Endothelial cell of umbilical vein (primary cell): Measurements from ENCODE around the gene SLC25A33. TPM values are rescaled to one million over a fixed set of nuclear protein-coding genes. Genes with fewer than 3 reads are reported as not detected.

Source experiments
- Bru-seq: library from RNA; stranded (reverse); fragments of 400-500 nt; gene quantifications from one replicate; lab custom pipeline; 2021; lab: Mats Ljungman, UMichigan
- BruChase-seq, 2 experiments: library from RNA; stranded (reverse); fragments of 400-500 nt; gene quantifications; one replicate each; lab custom pipeline; 2021; lab: Mats Ljungman, UMichigan
- BruUV-seq: library from RNA; stranded (reverse); fragments of 400-500 nt; replicated peaks from 2 replicates; lab custom pipeline; 2021; lab: Mats Ljungman, UMichigan
- CTCF ChIA-PET: fragments of 300-600, 350-600 bp; sonication (Branson Sonifier 250); formaldehyde crosslinking; loops from one replicate; lab custom pipeline; 2021; ENCODE audit warnings: antibody characterized with exemption, inconsistent platforms; lab: Charles Lee
- POLR2A ChIA-PET: fragments of 300-600, 350-600 bp; sonication (Branson Sonifier 250); formaldehyde crosslinking; loops from one replicate; lab custom pipeline; 2021; ENCODE audit warnings: antibody characterized with exemption, inconsistent platforms; lab: Charles Lee
- DNase-seq: peaks from one replicate; pipeline ENCODE4 v3.0.0-alpha.2; 2011; ENCODE audit warnings: low read depth, low spot score
- FAIRE-seq: peaks from 2 replicates; lab custom pipeline; 2011; peaks lifted over from hg19 to GRCh38; lab: Jason Lieb, UNC
- H2AFZ ChIP-seq: 2 replicates; pipeline ENCODE4 v1.6.0; 2012; ENCODE audit warnings: low read depth, low read length, control low read depth, inconsistent platforms
- H3K27ac ChIP-seq: 2 replicates; pipeline ENCODE4 v1.5.1; 2011; ENCODE audit warnings: low read depth, mild to moderate bottlenecking, control low read depth, low read length, moderate library complexity; ENCODE audit not compliant: insufficient read depth
- H3K27me3 ChIP-seq, 2 experiments: 2 replicates each; pipeline versions ENCODE4 v1.6.0 to v1.6.1; 2011; ENCODE audit warnings: low read length in 2 of 2, mixed read lengths in 1 of 2; ENCODE audit not compliant: control insufficient read depth in 2 of 2, insufficient read depth in 2 of 2
- H3K36me3 ChIP-seq, 2 experiments: 2 replicates in 1 of 2; 3 replicates in 1 of 2; pipeline ENCODE4 v1.5.1; 2011; ENCODE audit warnings: low read length in 2 of 2, mild to moderate bottlenecking in 1 of 2, moderate library complexity in 1 of 2; ENCODE audit not compliant: control insufficient read depth in 2 of 2, insufficient read depth in 2 of 2; ENCODE audit errors: extremely low read depth in 1 of 2
- H3K4me1 ChIP-seq: 3 replicates; pipeline ENCODE4 v1.5.1; 2011; ENCODE audit warnings: mild to moderate bottlenecking, low read length; ENCODE audit not compliant: control insufficient read depth, insufficient read depth; ENCODE audit errors: extremely low read depth
- H3K4me2 ChIP-seq: 2 replicates; pipeline ENCODE4 v1.6.1; 2011; ENCODE audit warnings: low read length, control low read depth, mixed read lengths; ENCODE audit not compliant: insufficient read depth
- H3K4me3 ChIP-seq, 3 experiments: fragments of 200-600 bp in 1 of 3; sonication (generic), shearing (Covaris generic) in 1 of 3; replicated peaks in 1 of 3; 2 replicates each; pipeline ENCODE4 v1.5.1; 2011 to 2016; ENCODE audit warnings: control low read depth in 3 of 3, low read length in 3 of 3, mild to moderate bottlenecking in 2 of 3, inconsistent platforms in 1 of 3, low read depth in 1 of 3, moderate library complexity in 1 of 3; ENCODE audit not compliant: insufficient read depth in 1 of 3
- H3K79me2 ChIP-seq: 2 replicates; pipeline ENCODE4 v1.6.0; 2012; ENCODE audit warnings: low read length, inconsistent platforms; ENCODE audit not compliant: control insufficient read depth, insufficient read depth
- H3K9ac ChIP-seq: replicated peaks from 2 replicates; pipeline ENCODE3; 2011; ENCODE audit warnings: low read length, control low read depth; ENCODE audit not compliant: insufficient read depth; ENCODE audit errors: extremely low read depth
- H3K9me1 ChIP-seq: replicated peaks from 3 replicates; pipeline ENCODE4 v1.6.0; 2011; ENCODE audit warnings: mild to moderate bottlenecking, low read length; ENCODE audit not compliant: control insufficient read depth, insufficient read depth; ENCODE audit errors: extremely low read depth
- H3K9me3 ChIP-seq: replicated peaks from 2 replicates; pipeline ENCODE4 v1.5.1; 2012; ENCODE audit warnings: low read length, inconsistent platforms; ENCODE audit not compliant: control insufficient read depth, insufficient read depth
- H4K20me1 ChIP-seq: replicated peaks from 2 replicates; pipeline ENCODE3; 2011; ENCODE audit warnings: mild to moderate bottlenecking, low read length; ENCODE audit not compliant: control insufficient read depth, insufficient read depth; ENCODE audit errors: extremely low read depth
- FOS ChIP-seq: IDR thresholded peaks from 2 replicates; pipeline ENCODE4 v1.6.1; 2011; ENCODE audit warnings: mild to moderate bottlenecking, low read length, moderate library complexity, borderline replicate concordance; ENCODE audit not compliant: insufficient read depth
- GATA2 ChIP-seq: IDR thresholded peaks from 2 replicates; pipeline ENCODE4 v1.7.0; 2011; ENCODE audit warnings: low read depth, mild to moderate bottlenecking, moderate library complexity, mixed read lengths, low read length; ENCODE audit not compliant: insufficient read length, insufficient read depth
- JUN ChIP-seq: IDR thresholded peaks from 2 replicates; pipeline ENCODE4 v1.6.1; 2011; ENCODE audit warnings: borderline replicate concordance, low read depth; ENCODE audit not compliant: insufficient read length, insufficient read depth
- MYC ChIP-seq: IDR thresholded peaks from one replicate; pipeline ENCODE4 v1.6.1; 2011; ENCODE audit warnings: mild to moderate bottlenecking, low read depth, low read length
- POLR2A ChIP-seq: IDR thresholded peaks from 2 replicates; pipeline ENCODE4 v1.6.1; 2012; ENCODE audit warnings: low read depth, mild to moderate bottlenecking, control low read depth, low read length
- POLR2AphosphoS5 ChIP-seq: IDR thresholded peaks from 2 replicates; pipeline ENCODE4 v1.6.1; 2012; ENCODE audit warnings: low read depth, mild to moderate bottlenecking, control low read depth, low read length, moderate library complexity; ENCODE audit not compliant: insufficient read depth
- dilution Hi-C: fragments of 300-500 bp; cut with MboI; formaldehyde crosslinking; loops from one replicate; pipeline ENCODE4 v1.15.0; 2019; ENCODE audit warnings: low sequenced_read_pairs; ENCODE audit not compliant: extremely low pct_ligation_motif_present
- intact Hi-C: fragments of 100-400 bp; cut with micrococcal nuclease; formaldehyde crosslinking; loops from one replicate; pipeline ENCODE4 v1.10.0; 2022
- long read RNA-seq: library from polyadenylated mRNA; stranded (forward); transcript quantifications from one replicate; pipeline ENCODE4 v2.0.0, GENCODE V29; 2021
- polyA minus RNA-seq, 3 experiments: library from RNA; depleted of rRNA, polyadenylated mRNA; stranded (reverse); fragments of >200 nt; gene quantifications; 1 replicate in 1 of 3; 2 replicates in 2 of 3; pipeline ENCODE4 v1.2.3, GENCODE V29; 2011
- polyA plus RNA-seq, 4 experiments: library from polyadenylated mRNA; depleted of rRNA in 3 of 4; stranded (reverse) in 3 of 4; unstranded in 1 of 4; fragments of >200 nt; gene quantifications; 2 replicates each; pipeline versions ENCODE4 v1.2.1 to v1.2.3, GENCODE V29; 2011 to 2012; ENCODE audit warnings: missing spikeins in 1 of 4
- total RNA-seq: library from RNA; stranded (reverse); gene quantifications from 2 replicates; pipeline ENCODE4 v1.2.3, GENCODE V29; 2021
- TF ChIP-seq, protein P1 (sequence below), 2 donors: IDR thresholded peaks; 1 replicate in 1 of 2; 2 replicates in 1 of 2; pipeline ENCODE4 v1.5.1; 2011; ENCODE audit warnings: low read length in 2 of 2, mild to moderate bottlenecking in 2 of 2, moderate library complexity in 2 of 2, control low read depth in 1 of 2, inconsistent platforms in 1 of 2, low read depth in 1 of 2; ENCODE audit not compliant: insufficient read depth in 1 of 2; ENCODE audit errors: extremely low read depth in 1 of 2
- TF ChIP-seq, protein P2 (sequence below): IDR thresholded peaks from 2 replicates; pipeline ENCODE4 v1.6.1; 2011; ENCODE audit not compliant: insufficient read depth, insufficient read length

The SLC25A33 gene, protein sequence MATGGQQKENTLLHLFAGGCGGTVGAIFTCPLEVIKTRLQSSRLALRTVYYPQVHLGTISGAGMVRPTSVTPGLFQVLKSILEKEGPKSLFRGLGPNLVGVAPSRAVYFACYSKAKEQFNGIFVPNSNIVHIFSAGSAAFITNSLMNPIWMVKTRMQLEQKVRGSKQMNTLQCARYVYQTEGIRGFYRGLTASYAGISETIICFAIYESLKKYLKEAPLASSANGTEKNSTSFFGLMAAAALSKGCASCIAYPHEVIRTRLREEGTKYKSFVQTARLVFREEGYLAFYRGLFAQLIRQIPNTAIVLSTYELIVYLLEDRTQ
- total RNA-seq (6.4 and 6.6 TPM in 2 replicates), polyA plus RNA-seq (3.1 and 3.8 TPM in 2 replicates), polyA minus RNA-seq (2.2 and 2.8 TPM in 2 replicates), Bru-seq, nascent RNA (percentile 68 among the genes with signal in this experiment), BruChase-seq, experiment 1, labeled RNA remaining after a 6-hour chase (percentile 63 among the genes with signal in this experiment), BruChase-seq, experiment 2, labeled RNA remaining after a 2-hour chase (percentile 61 among the genes with signal in this experiment)
- 3.6 and 4.1 TPM in 2 replicates for polyA plus RNA-seq (2011; cell fraction: cytosol; rRNA removed)
- 2.0 and 2.7 TPM in 2 replicates for polyA plus RNA-seq (2011; cell fraction: nucleus; rRNA removed)
- polyA plus RNA-seq (2012): 4.0 and 4.8 TPM in 2 replicates
- 4.5 TPM for polyA minus RNA-seq (2011; cell fraction: cytosol; rRNA and poly(A)+ RNA removed)
- polyA minus RNA-seq (2011; cell fraction: nucleus; rRNA and poly(A)+ RNA removed): 1.8 and 2.2 TPM in 2 replicates
- long read RNA-seq, transcript SLC25A33-201 (7 exons, 3,854 nt): major isoform, 18 of 23 reads
- long read RNA-seq, partial matches to known transcripts: 3 of 23 reads
- long read RNA-seq, other reads (novel, unspliced or antisense): 2 of 23 reads

DNA sequence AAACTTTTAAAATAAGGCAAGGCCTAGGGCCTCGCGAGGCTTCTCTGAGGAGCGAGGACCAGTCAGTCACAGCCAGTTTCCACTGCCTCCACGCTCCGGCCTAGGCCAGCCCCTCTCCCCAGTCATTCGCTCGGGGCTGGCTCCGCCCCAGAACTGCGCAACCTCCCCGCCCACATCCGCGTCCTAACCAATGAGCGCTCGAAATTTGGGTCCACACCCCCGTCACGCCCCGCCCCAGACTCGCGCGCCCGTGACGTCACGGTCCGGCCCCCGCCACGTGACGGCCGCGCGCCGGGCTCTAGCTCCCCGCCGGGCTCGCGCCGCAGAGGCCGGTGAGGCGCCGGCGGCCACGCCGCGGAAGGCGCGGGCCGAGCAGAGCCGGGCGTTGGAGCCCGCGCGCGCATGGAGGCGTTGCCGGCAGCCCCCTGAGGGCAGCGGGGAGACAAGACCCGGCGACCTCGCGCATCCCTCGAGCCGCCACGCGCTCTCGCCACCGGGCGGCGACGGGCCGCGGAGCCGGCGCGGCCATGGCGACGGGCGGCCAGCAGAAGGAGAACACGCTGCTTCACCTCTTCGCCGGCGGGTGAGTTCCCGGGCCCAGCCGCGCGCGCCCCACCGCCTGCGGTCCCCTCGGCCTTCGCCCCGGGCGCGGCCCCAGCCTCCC is at the start of gene SLC25A33:
TSS of gene SLC25A33 (plus strand) at position 301 of the 664 bp plus-strand sequence. CDS start at position 528, 227 bp downstream.
- Histone ChIP-seq H2AFZ (peak within 1 kb of the TSS; percentile 65), H3K79me2 (peaks cover 30% of the 10 kb centered on the region), H3K27ac (peak within 1 kb of the TSS; percentile 70), H3K36me3 (no peaks in the 10 kb centered on the region), H3K9ac (peak within 1 kb of the TSS; percentile 65), H3K4me1 (peaks cover 15% of the 10 kb centered on the region), H3K4me3 (peak within 1 kb of the TSS; percentile 12 to 62 (median 52)), H3K9me3 (no peaks in the 10 kb centered on the region), H3K9me1 (no peaks in the 10 kb centered on the region), H3K4me2 (peak within 1 kb of the TSS; percentile 60), H4K20me1 (no peaks in the 10 kb centered on the region), H3K27me3 (no peaks in the 10 kb centered on the region)
- no peak for TF ChIP-seq MYC
- TF ChIP-seq FOS: no peak
- no peak for TF ChIP-seq GATA2
- no peak for TF ChIP-seq JUN
- peak; percentile 90 for TF ChIP-seq POLR2A
- TF ChIP-seq, protein P1, sequence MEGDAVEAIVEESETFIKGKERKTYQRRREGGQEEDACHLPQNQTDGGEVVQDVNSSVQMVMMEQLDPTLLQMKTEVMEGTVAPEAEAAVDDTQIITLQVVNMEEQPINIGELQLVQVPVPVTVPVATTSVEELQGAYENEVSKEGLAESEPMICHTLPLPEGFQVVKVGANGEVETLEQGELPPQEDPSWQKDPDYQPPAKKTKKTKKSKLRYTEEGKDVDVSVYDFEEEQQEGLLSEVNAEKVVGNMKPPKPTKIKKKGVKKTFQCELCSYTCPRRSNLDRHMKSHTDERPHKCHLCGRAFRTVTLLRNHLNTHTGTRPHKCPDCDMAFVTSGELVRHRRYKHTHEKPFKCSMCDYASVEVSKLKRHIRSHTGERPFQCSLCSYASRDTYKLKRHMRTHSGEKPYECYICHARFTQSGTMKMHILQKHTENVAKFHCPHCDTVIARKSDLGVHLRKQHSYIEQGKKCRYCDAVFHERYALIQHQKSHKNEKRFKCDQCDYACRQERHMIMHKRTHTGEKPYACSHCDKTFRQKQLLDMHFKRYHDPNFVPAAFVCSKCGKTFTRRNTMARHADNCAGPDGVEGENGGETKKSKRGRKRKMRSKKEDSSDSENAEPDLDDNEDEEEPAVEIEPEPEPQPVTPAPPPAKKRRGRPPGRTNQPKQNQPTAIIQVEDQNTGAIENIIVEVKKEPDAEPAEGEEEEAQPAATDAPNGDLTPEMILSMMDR (IDR thresholded peaks at IDR 0.05; ENCODE audit: extremely low read depth in 1 of 2, insufficient read depth in 1 of 2, low read depth in 1 of 2, low read length in 2 of 2): no peak
- TF ChIP-seq, protein P2, sequence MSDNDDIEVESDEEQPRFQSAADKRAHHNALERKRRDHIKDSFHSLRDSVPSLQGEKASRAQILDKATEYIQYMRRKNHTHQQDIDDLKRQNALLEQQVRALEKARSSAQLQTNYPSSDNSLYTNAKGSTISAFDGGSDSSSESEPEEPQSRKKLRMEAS: peak; percentile 58
- peak; percentile 79 for TF ChIP-seq POLR2AphosphoS5
- intact Hi-C loops: loop anchor here (1.0 kb wide), 2 partner anchors 22 to 50 kb away; no protein-coding TSS in a partner anchor
- dilution Hi-C loops: no loop called here
- ChIA-PET CTCF (interaction anchor here (0.5 to 1.1 kb wide), 4 partner anchors 9 to 48 kb away, joined by 3 to 5 read pairs (median 5); no protein-coding TSS in a partner anchor), POLR2A (interaction anchor here (0.6 to 0.7 kb wide), 2 partner anchors 16 to 24 kb away, joined by 3 to 6 read pairs; no protein-coding TSS in a partner anchor)
- no TSS peak for BruUV-seq
- DNase-seq (peak; percentile 98), FAIRE-seq (peak; percentile 96)
